ENCODE results near the gene LASP1NB.
"Not testable (repeated sequence)": the region's sequence is repeated elsewhere in the genome, so short reads cannot be mapped to it uniquely, and the experiment has no call there.

LASP1NB gene

GRCh38 chr17:38908676-38909181 lies 16.7 kb upstream of the LASP1NB start:
- H3K36me3 ChIP-seq, result peaks cover 0 to 88% (median 35%) of the 10 kb centered on the region in 6 donors
- intact Hi-C loops (cut with DNase I; ENCODE audit: low total_unique reads), result no loop called here
- peak; percentile 74 for DNase-seq
- H3K4me3 ChIP-seq, result no peak overlapping the region
- WGBS, 5 donors, result 24 to 46% (median 39%) methylated on average over 6 to 8 of the region's 8 CpGs
- H3K27ac ChIP-seq, result peak overlapping the region in 6 of 8 donors; percentile 2 to 72 (median 30)
- no peaks in the 10 kb centered on the region for H3K27me3 ChIP-seq (replicated peaks in 1 of 7)
- no peaks in the 10 kb centered on the region for H3K9me3 ChIP-seq
- peaks cover 26 to 99% (median 63%) of the 10 kb centered on the region in 6 donors for H3K4me1 ChIP-seq
- no peak for TF ChIP-seq POLR2A (IDR thresholded peaks at IDR 0.05)
- TF ChIP-seq, protein P1, sequence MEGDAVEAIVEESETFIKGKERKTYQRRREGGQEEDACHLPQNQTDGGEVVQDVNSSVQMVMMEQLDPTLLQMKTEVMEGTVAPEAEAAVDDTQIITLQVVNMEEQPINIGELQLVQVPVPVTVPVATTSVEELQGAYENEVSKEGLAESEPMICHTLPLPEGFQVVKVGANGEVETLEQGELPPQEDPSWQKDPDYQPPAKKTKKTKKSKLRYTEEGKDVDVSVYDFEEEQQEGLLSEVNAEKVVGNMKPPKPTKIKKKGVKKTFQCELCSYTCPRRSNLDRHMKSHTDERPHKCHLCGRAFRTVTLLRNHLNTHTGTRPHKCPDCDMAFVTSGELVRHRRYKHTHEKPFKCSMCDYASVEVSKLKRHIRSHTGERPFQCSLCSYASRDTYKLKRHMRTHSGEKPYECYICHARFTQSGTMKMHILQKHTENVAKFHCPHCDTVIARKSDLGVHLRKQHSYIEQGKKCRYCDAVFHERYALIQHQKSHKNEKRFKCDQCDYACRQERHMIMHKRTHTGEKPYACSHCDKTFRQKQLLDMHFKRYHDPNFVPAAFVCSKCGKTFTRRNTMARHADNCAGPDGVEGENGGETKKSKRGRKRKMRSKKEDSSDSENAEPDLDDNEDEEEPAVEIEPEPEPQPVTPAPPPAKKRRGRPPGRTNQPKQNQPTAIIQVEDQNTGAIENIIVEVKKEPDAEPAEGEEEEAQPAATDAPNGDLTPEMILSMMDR (IDR thresholded peaks at IDR 0.05 in 8 of 11, conservative IDR thresholded peaks at IDR 0.05 in 3 of 11), result no peak
- peak; percentile 14 to 53 (median 30) for TF ChIP-seq POLR2AphosphoS5 (IDR thresholded peaks at IDR 0.05)

DNA sequence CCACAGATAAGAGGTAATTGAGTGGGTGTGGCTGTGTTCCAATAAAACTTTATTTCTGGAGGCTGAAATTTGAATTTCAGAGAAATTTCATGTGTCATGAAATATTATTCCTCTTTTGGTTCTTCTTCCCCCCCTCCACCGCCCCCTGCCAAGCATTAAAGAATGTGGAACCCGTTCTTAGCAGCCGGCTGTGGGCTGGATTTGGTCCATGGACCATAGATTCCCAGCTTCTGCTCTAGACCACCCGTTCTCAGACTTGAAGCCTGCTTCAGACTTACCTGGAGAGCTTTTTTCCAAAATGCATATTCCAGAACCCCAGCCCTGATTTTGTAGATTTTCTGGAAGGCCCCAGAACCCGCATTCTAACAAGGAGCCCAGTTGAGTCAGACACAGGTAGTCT lies 15.1 kb upstream of the LASP1NB start:
- DNase-seq, result peak; percentile 17
- Histone ChIP-seq H3K27ac (no peak overlapping the region), H3K36me3 (peaks cover 0 to 88% (median 36%) of the 10 kb centered on the region in 6 donors), H3K4me3 (no peak overlapping the region), H3K4me1 (peaks cover 26 to 99% (median 63%) of the 10 kb centered on the region in 6 donors), H3K9me3 (no peaks in the 10 kb centered on the region), H3K27me3 (replicated peaks in 1 of 7) (no peaks in the 10 kb centered on the region)
- WGBS, 5 donors, result 81 to 92% (median 84%) methylated on average over 5 of the region's 5 CpGs
- intact Hi-C loops (cut with DNase I; ENCODE audit: low total_unique reads), result no loop called here
- TF ChIP-seq POLR2AphosphoS5 (IDR thresholded peaks at IDR 0.05) (no peak), POLR2A (IDR thresholded peaks at IDR 0.05) (no peak)
- TF ChIP-seq, protein P1 (IDR thresholded peaks at IDR 0.05 in 8 of 11, conservative IDR thresholded peaks at IDR 0.05 in 3 of 11), result no peak

DNA sequence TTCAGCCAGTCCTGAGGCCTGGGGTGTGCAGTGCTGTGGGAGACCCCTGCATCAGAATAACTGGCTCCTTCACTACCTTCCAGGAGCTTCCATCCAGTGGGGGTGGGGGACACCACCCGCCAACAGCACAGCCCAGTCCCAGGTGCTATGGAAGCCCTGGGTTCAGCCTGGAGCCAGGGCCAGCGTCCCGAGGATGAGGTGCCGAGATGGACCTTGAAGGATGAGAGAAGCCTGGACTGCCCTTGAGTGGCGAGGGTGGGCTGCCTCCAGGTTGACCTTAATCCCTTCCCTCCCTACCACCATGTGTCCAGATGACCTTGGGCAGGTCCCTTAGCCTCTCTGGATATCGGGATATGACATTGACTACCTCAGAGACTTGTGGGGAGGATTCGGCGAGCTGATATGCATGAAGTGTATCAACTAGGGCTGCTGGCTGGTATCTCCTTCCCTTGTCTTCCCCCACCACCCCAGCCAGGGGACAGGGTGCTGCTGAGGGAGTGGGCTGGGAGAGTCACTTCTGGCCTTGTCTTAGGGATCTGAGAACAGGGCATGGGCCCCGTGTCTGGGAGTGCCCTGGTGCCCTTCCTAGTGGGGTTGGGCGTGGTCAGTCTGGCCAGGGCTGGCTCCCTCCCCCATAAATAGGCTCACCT lies 14.2 kb upstream of the LASP1NB start:
- Histone ChIP-seq H3K27me3 (replicated peaks in 1 of 7) (no peaks in the 10 kb centered on the region), H3K4me3 (no peak overlapping the region), H3K4me1 (peaks cover 24 to 96% (median 57%) of the 10 kb centered on the region in 6 donors), H3K27ac (peak overlapping the region in 2 of 8 donors; percentile 46 to 51), H3K36me3 (peaks cover 2 to 88% (median 43%) of the 10 kb centered on the region in 6 donors), H3K9me3 (no peaks in the 10 kb centered on the region)
- 83 to 99% (median 89%) methylated on average over 8 to 10 of the region's 10 CpGs for WGBS, 5 donors
- intact Hi-C loops (cut with DNase I; ENCODE audit: low total_unique reads), result no loop called here
- DNase-seq, result peak; percentile 45
- TF ChIP-seq, protein P1 (IDR thresholded peaks at IDR 0.05 in 8 of 11, conservative IDR thresholded peaks at IDR 0.05 in 3 of 11), result no peak
- TF ChIP-seq POLR2AphosphoS5 (IDR thresholded peaks at IDR 0.05) (no peak), POLR2A (IDR thresholded peaks at IDR 0.05) (no peak)

GRCh38 chr17:38911731-38912081 lies 13.7 kb upstream of the LASP1NB start:
- peaks cover 19 to 96% (median 54%) of the 10 kb centered on the region in 6 donors for H3K4me1 ChIP-seq
- H3K36me3 ChIP-seq, result peaks cover 2 to 92% (median 48%) of the 10 kb centered on the region in 6 donors
- H3K4me3 ChIP-seq; H3K27me3 ChIP-seq (replicated peaks in 1 of 7); DNase-seq; intact Hi-C loops (cut with DNase I; ENCODE audit: low total_unique reads); H3K9me3 ChIP-seq: not testable (repeated sequence)
- H3K27ac ChIP-seq, result peak overlapping the region in 4 of 8 donors; percentile 23 to 51 (median 43)
- WGBS, 5 donors, result 93 to 99% (median 95%) methylated on average over 8 of the region's 8 CpGs
